Measurements from ENCODE around the gene RIBC2.

DNA sequence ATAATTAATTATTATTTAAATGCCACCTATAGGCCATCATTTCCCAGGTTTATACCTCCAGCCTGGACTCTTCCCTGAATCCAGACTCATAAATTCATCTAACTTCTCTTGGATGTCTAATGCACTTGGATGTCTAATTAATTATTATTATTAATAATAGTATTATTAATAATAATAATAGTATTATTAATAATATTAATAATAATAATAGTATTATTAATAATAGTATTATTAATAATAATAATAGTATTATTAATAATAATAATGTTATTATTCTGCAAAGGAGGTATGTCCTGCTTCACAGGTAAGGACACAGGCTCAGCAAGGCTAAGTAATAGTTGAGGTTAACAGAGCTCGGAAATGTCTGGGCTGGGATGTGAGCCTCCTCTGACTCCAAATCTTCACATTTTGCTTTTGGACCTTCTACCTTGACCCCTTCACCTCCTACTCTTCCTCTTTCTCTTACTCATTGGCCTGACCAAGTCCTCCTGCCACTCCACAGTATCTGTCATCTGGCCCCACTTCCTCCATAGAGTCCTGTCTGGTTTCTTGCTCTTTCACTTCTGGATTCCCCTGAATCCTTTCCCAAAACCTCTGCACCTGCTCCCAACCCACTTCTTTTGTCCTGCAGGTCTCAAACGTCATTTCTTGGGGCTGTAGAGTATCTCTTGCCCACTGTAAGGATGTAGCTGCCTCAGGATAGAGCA is 8.0 kb downstream of the RIBC2 start:
- TF ChIP-seq, protein P1, sequence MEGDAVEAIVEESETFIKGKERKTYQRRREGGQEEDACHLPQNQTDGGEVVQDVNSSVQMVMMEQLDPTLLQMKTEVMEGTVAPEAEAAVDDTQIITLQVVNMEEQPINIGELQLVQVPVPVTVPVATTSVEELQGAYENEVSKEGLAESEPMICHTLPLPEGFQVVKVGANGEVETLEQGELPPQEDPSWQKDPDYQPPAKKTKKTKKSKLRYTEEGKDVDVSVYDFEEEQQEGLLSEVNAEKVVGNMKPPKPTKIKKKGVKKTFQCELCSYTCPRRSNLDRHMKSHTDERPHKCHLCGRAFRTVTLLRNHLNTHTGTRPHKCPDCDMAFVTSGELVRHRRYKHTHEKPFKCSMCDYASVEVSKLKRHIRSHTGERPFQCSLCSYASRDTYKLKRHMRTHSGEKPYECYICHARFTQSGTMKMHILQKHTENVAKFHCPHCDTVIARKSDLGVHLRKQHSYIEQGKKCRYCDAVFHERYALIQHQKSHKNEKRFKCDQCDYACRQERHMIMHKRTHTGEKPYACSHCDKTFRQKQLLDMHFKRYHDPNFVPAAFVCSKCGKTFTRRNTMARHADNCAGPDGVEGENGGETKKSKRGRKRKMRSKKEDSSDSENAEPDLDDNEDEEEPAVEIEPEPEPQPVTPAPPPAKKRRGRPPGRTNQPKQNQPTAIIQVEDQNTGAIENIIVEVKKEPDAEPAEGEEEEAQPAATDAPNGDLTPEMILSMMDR (conservative IDR thresholded peaks at IDR 0.05): no peak
- no peak for TF ChIP-seq ZFX (IDR thresholded peaks at IDR 0.05)

Data from C4-2B (cell line).